ENCODE measurements around the gene SNTN.

DNA sequence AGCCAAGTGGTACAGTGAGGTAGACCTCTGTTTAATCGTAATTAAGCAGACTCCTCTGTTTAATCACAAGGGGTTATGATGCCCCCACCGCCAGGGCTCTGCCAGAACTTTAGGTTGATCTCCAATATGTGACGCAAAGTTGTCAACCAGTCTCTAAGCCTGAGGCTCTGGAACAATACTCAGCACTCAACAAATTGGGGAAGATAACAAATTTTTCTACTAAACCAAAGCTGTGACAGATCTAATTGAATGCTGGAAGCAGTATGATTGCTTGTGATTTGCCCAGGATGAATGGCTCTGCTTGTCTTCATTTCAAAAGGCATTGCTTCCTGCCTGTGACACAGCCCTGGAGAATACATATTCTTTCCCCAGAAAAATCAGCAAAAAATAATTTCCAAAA, 57.1 kb downstream of the SNTN start:
- no peak for TF ChIP-seq CTCF (IDR thresholded peaks at IDR 0.05)
- TF ChIP-seq POLR2A (IDR thresholded peaks at IDR 0.05), result no peak
- TF ChIP-seq POLR2AphosphoS5 (IDR thresholded peaks at IDR 0.05), result no peak

All from gastroesophageal sphincter (tissue), 3 donors.